GM23338 (cell line): ENCODE results near the gene RAD51. TPM values are rescaled to one million over a fixed set of nuclear protein-coding genes. Genes with fewer than 3 reads are reported as not detected.
"Not testable (repeated sequence)": the region's sequence is repeated elsewhere in the genome, so short reads cannot be mapped to it uniquely, and the experiment has no call there.

ENCODE experiments used
- ATAC-seq: fragments of 200-7000 bp; cut with Tn5 transposase; 3 replicates; pipeline ENCODE4 v1.9.1; 2020
- DNase-seq: peaks from one replicate; pipeline ENCODE4 v3.0.0-alpha.2; 2015; ENCODE audit warnings: low spot score
- H2AFZ ChIP-seq: fragments of 200-600 bp; sonication (generic); 2 replicates; pipeline ENCODE4 v1.8.0; 2016; ENCODE audit warnings: antibody characterized with exemption, mild to moderate bottlenecking, moderate library complexity
- H3F3A ChIP-seq: fragments of 200-600 bp; sonication (generic); replicated peaks from 2 replicates; pipeline ENCODE4 v1.8.0; 2017; ENCODE audit warnings: antibody characterized with exemption, mixed run types, low read depth
- H3K27ac ChIP-seq: fragments of 200-600 bp; sonication (generic); 2 replicates; pipeline ENCODE4 v1.6.1; 2016; ENCODE audit warnings: low read depth
- H3K27me3 ChIP-seq: fragments of 200-600 bp; sonication (generic); 2 replicates; pipeline ENCODE4 v1.8.0; 2016; ENCODE audit warnings: mild to moderate bottlenecking, mixed run types, moderate library complexity; ENCODE audit not compliant: insufficient read depth
- H3K36me3 ChIP-seq: fragments of 200-600 bp; sonication (generic); 2 replicates; pipeline ENCODE4 v1.8.0; 2016; ENCODE audit warnings: mild to moderate bottlenecking; ENCODE audit not compliant: insufficient read depth
- H3K4me1 ChIP-seq: fragments of 200-600 bp; sonication (generic); 2 replicates; pipeline ENCODE4 v1.8.0; 2016; ENCODE audit warnings: mild to moderate bottlenecking, moderate library complexity; ENCODE audit not compliant: insufficient read depth
- H3K4me2 ChIP-seq: fragments of 200-600 bp; sonication (generic); 2 replicates; pipeline ENCODE4 v1.7.1; 2017; ENCODE audit warnings: mixed run types
- H3K4me3 ChIP-seq: fragments of 200-600 bp; sonication (generic); 2 replicates; pipeline ENCODE4 v1.6.1; 2016; ENCODE audit warnings: mixed run types
- H3K79me2 ChIP-seq: fragments of 200-600 bp; sonication (generic); replicated peaks from 2 replicates; pipeline ENCODE4 v1.8.0; 2017; ENCODE audit warnings: mild to moderate bottlenecking; ENCODE audit not compliant: insufficient read depth
- H3K9me2 ChIP-seq: fragments of 200-600 bp; sonication (generic); 2 replicates; pipeline ENCODE4 v1.8.0; 2017; ENCODE audit not compliant: insufficient read depth
- H4K20me1 ChIP-seq: fragments of 200-600 bp; sonication (generic); replicated peaks from 2 replicates; pipeline ENCODE4 v1.8.0; 2017; ENCODE audit warnings: mild to moderate bottlenecking; ENCODE audit not compliant: insufficient read depth
- H3K27ac Mint-ChIP-seq: 2 replicates; pipeline ENCODE4 v1.8.0; 2020; ENCODE audit warnings: inconsistent platforms, mild to moderate bottlenecking, moderate library complexity, mixed read lengths
- H3K27me3 Mint-ChIP-seq: 3 replicates; pipeline ENCODE4 v1.8.0; 2022; ENCODE audit warnings: low read depth, mild to moderate bottlenecking, moderate library complexity, mixed read lengths, inconsistent platforms; ENCODE audit not compliant: insufficient read depth, poor library complexity
- H3K36me3 Mint-ChIP-seq: 3 replicates; pipeline ENCODE4 v1.8.0; 2021; ENCODE audit warnings: low read depth, mild to moderate bottlenecking, inconsistent platforms, moderate library complexity, mixed read lengths
- H3K4me1 Mint-ChIP-seq: 3 replicates; pipeline ENCODE4 v1.8.0; 2020; ENCODE audit warnings: mild to moderate bottlenecking, inconsistent platforms, mixed read lengths
- H3K4me3 Mint-ChIP-seq: 3 replicates; pipeline ENCODE4 v1.8.0; 2021; ENCODE audit warnings: moderate library complexity, mild to moderate bottlenecking, inconsistent platforms, mixed read lengths
- H3K9me3 Mint-ChIP-seq: 3 replicates; pipeline ENCODE4 v1.8.0; 2020; ENCODE audit warnings: moderate library complexity, mild to moderate bottlenecking, inconsistent platforms, mixed read lengths
- CREB1 ChIP-seq: fragments of 250-450 bp; sonication (Bioruptor Pico); IDR thresholded peaks from 2 replicates; pipeline ENCODE4 v1.5.0; 2020; ENCODE audit warnings: low read depth, mild to moderate bottlenecking, moderate library complexity
- CTCF ChIP-seq, 2 experiments: fragments of 200-600 bp in 1 of 2; sonication (generic) in 1 of 2; conservative IDR thresholded peaks; 2 replicates each; pipeline versions ENCODE4 v1.5.1 to v1.6.1; 2016 to 2017; ENCODE audit warnings: antibody characterized with exemption in 2 of 2, low read depth in 2 of 2, mild to moderate bottlenecking in 2 of 2, moderate library complexity in 1 of 2
- ETS1 ChIP-seq: IDR thresholded peaks from 2 replicates; pipeline ENCODE4 v1.6.1; 2016; ENCODE audit warnings: antibody characterized with exemption
- EZH2 ChIP-seq: fragments of 200-600 bp; sonication (generic); IDR thresholded peaks from one replicate; pipeline ENCODE4 v1.8.0; 2017; ENCODE audit warnings: antibody characterized with exemption, mild to moderate bottlenecking, low read depth; ENCODE audit not compliant: unreplicated experiment
- EZH2phosphoT487 ChIP-seq: fragments of 200-600 bp; sonication (generic); IDR thresholded peaks from one replicate; pipeline ENCODE4 v1.8.1; 2018; ENCODE audit warnings: antibody characterized with exemption; ENCODE audit not compliant: unreplicated experiment
- JUNB ChIP-seq: IDR thresholded peaks from one replicate; pipeline ENCODE4 v1.6.1; 2016; ENCODE audit warnings: antibody characterized with exemption; ENCODE audit not compliant: unreplicated experiment
- NANOG ChIP-seq: IDR thresholded peaks from 2 replicates; pipeline ENCODE4 v1.6.1; 2016; ENCODE audit warnings: antibody characterized with exemption, borderline replicate concordance
- REST ChIP-seq: IDR thresholded peaks from one replicate; pipeline ENCODE4 v1.6.1; 2018; ENCODE audit warnings: antibody characterized with exemption; ENCODE audit not compliant: unreplicated experiment
- STAT1 ChIP-seq: IDR thresholded peaks from one replicate; pipeline ENCODE4 v1.6.1; 2016; ENCODE audit warnings: antibody characterized with exemption; ENCODE audit not compliant: unreplicated experiment
- ZNF114 ChIP-seq: fragments of 250-450 bp; sonication (Bioruptor Pico); IDR thresholded peaks from 2 replicates; pipeline ENCODE4 v1.5.0; 2020; ENCODE audit warnings: mild to moderate bottlenecking, moderate library complexity
- ZNF331 ChIP-seq: fragments of 250-450 bp; sonication (Bioruptor Pico); IDR thresholded peaks from 2 replicates; pipeline ENCODE4 v1.5.0; 2020; ENCODE audit warnings: low read depth, mild to moderate bottlenecking, moderate library complexity
- polyA plus RNA-seq: library from polyadenylated mRNA; unstranded; fragments of >200 nt; fragmentation: Nextera tagmentation; extraction: Ambion mirVana; gene quantifications from 2 replicates; pipeline ENCODE4 v1.2.1, GENCODE V29; 2016
- total RNA-seq: library from RNA; depleted of rRNA; stranded (reverse); fragments of >200 nt; shearing (Covaris generic); gene quantifications from 2 replicates; pipeline ENCODE4 v1.2.3, GENCODE V29; 2014

The RAD51 gene
- total and polyA plus RNA-seq, 2 experiments from 2014 or later = 20.3 to 26.2 TPM

GRCh38 chr15:40664909-40665308 lies 30.1 kb upstream of the RAD51 start:
- ATAC-seq = no peak
- H3K4me1 ChIP-seq = no peaks in the 10 kb centered on the region

GRCh38 chr15:40676290-40676689 lies 18.7 kb upstream of the RAD51 start:
- not testable (repeated sequence) for H3K27me3 ChIP-seq, H3K27ac Mint-ChIP-seq, H4K20me1 ChIP-seq, H3K27me3 Mint-ChIP-seq, H2AFZ ChIP-seq, H3K4me1 ChIP-seq, H3K4me2 ChIP-seq, H3K79me2 ChIP-seq, H3K4me3 Mint-ChIP-seq, H3K36me3 Mint-ChIP-seq, H3K36me3 ChIP-seq, H3K4me1 Mint-ChIP-seq, ATAC-seq, H3K4me3 ChIP-seq, DNase-seq, H3F3A ChIP-seq, H3K9me2 ChIP-seq, H3K27ac ChIP-seq
- H3K9me3 Mint-ChIP-seq = peaks cover 25% of the 10 kb centered on the region; the same call in 2 of the 3 replicates

More at GRCh38 chr15:40664909-40665308, 30.1 kb upstream of the RAD51 start:
- Mint-ChIP-seq H3K27ac (no peak overlapping the region), H3K9me3 (no peaks in the 10 kb centered on the region), H3K4me1 (no peaks in the 10 kb centered on the region), H3K27me3 (peaks cover 6% of the 10 kb centered on the region), H3K36me3 (peaks cover 10% of the 10 kb centered on the region), H3K4me3 (no peak overlapping the region)
- Histone ChIP-seq H3K36me3 (no peaks in the 10 kb centered on the region; the same call in 1 of the 2 replicates), H3K27me3 (no peaks in the 10 kb centered on the region), H4K20me1 (no peaks in the 10 kb centered on the region), H3K4me2 (no peak overlapping the region), H2AFZ (no peak overlapping the region), H3K79me2 (no peaks in the 10 kb centered on the region), H3F3A (no peaks in the 10 kb centered on the region), H3K27ac (no peak overlapping the region), H3K4me3 (no peak overlapping the region), H3K9me2 (no peaks in the 10 kb centered on the region)
- DNase-seq = no peak
- TF ChIP-seq JUNB (no peak), ZNF114 (CRISPR knock-in tag) (no peak), EZH2 (no peak), EZH2phosphoT487 (no peak), ETS1 (no peak), STAT1 (no peak), CREB1 (CRISPR knock-in tag) (no peak), NANOG (no peak), REST (no peak), CTCF (conservative IDR thresholded peaks at IDR 0.05; ENCODE audit: low read depth in 2 of 2) (no peak), ZNF331 (CRISPR knock-in tag) (no peak)

- not testable (repeated sequence) for H3K79me2 ChIP-seq, H3F3A ChIP-seq, H4K20me1 ChIP-seq, H3K4me1 ChIP-seq, H3K27me3 ChIP-seq, H3K4me2 ChIP-seq, H3K36me3 ChIP-seq, H3K4me3 ChIP-seq, H3K9me2 ChIP-seq, ATAC-seq, H3K4me1 Mint-ChIP-seq, H3K36me3 Mint-ChIP-seq, H3K4me3 Mint-ChIP-seq, H3K27me3 Mint-ChIP-seq, H3K27ac Mint-ChIP-seq, DNase-seq, H3K27ac ChIP-seq, H2AFZ ChIP-seq
- H3K9me3 Mint-ChIP-seq = peaks cover 22% of the 10 kb centered on the region; the same call in 2 of the 3 replicates
Measured at GRCh38 chr15:40676906-40677305, 18.1 kb upstream of the RAD51 start.
